Smooth muscle cell (in vitro differentiated cells): ENCODE measurements around the gene OGG1. TPM values are rescaled to one million over a fixed set of nuclear protein-coding genes. Genes with fewer than 3 reads are reported as not detected.

ENCODE experiments used
- DNase-seq: peaks from one replicate; lab custom pipeline; 2025; ENCODE audit not compliant: unreplicated experiment; lab: John Stamatoyannopoulos, UW
- H2AFZ ChIP-seq: fragments of 200-600 bp; sonication (generic); 2 replicates; pipeline ENCODE4 v1.6.0; 2016; ENCODE audit warnings: antibody characterized with exemption, low read depth, mild to moderate bottlenecking
- H3F3A ChIP-seq: fragments of 200-600 bp; sonication (generic); 2 replicates; pipeline ENCODE4 v1.6.0; 2017; ENCODE audit warnings: antibody characterized with exemption, low read depth
- H3K27ac ChIP-seq: fragments of 200-600 bp; sonication (generic); 2 replicates; pipeline ENCODE4 v1.5.1; 2016; ENCODE audit warnings: low read depth, mild to moderate bottlenecking
- H3K27me3 ChIP-seq: fragments of 200-600 bp; sonication (generic); 2 replicates; pipeline ENCODE4 v1.6.1; 2016; ENCODE audit warnings: low read depth, mild to moderate bottlenecking
- H3K36me3 ChIP-seq: fragments of 200-600 bp; sonication (generic); 2 replicates; pipeline ENCODE4 v1.5.1; 2016; ENCODE audit warnings: low read depth
- H3K4me1 ChIP-seq: fragments of 200-600 bp; sonication (generic); 2 replicates; pipeline ENCODE4 v1.5.1; 2016; ENCODE audit warnings: low read depth
- H3K4me2 ChIP-seq: fragments of 200-600 bp; sonication (generic); 2 replicates; pipeline ENCODE4 v1.6.0; 2016; ENCODE audit warnings: mild to moderate bottlenecking
- H3K4me3 ChIP-seq: fragments of 200-600 bp; sonication (generic); 2 replicates; pipeline ENCODE4 v1.5.1; 2016; ENCODE audit warnings: mild to moderate bottlenecking
- H3K79me2 ChIP-seq: fragments of 200-600 bp; sonication (generic); 2 replicates; pipeline ENCODE4 v1.6.0; 2016; ENCODE audit warnings: low read depth, mild to moderate bottlenecking
- H3K9ac ChIP-seq: fragments of 200-600 bp; sonication (generic); 2 replicates; pipeline ENCODE4 v1.6.0; 2016; ENCODE audit warnings: low read depth
- H3K9me3 ChIP-seq: fragments of 200-600 bp; sonication (generic); replicated peaks from 2 replicates; pipeline ENCODE4 v1.5.1; 2016; ENCODE audit warnings: low read depth
- H4K20me1 ChIP-seq: fragments of 200-600 bp; sonication (generic); 2 replicates; pipeline ENCODE4 v1.6.0; 2016; ENCODE audit warnings: low read depth
- WGBS: methylation state at CpG from one replicate; pipeline ENCODE4 v1.1.7; 2016; ENCODE audit warnings: low lambda C conversion rate; 5-methylcytosine and 5-hydroxymethylcytosine counted together
- polyA plus RNA-seq: library from polyadenylated mRNA; unstranded; fragments of >200 nt; fragmentation: Nextera tagmentation; extraction: Ambion mirVana; gene quantifications from 2 replicates; pipeline ENCODE4 v1.2.1, GENCODE V29; 2016
- total RNA-seq: library from RNA; depleted of rRNA; stranded (reverse); fragments of >200 nt; gene quantifications from 2 replicates; pipeline ENCODE4 v1.2.3, GENCODE V29; 2014
- TF ChIP-seq, protein P1 (sequence below): fragments of 200-600 bp; sonication (generic); IDR thresholded peaks from 2 replicates; pipeline ENCODE4 v1.5.1; 2017; ENCODE audit warnings: borderline replicate concordance, mild to moderate bottlenecking, antibody characterized with exemption; ENCODE audit not compliant: insufficient read depth, poor library complexity, severe bottlenecking

OGG1 gene
- total and polyA plus RNA-seq, 2 experiments from 2014 or later = 13.4 to 24.6 TPM

DNA sequence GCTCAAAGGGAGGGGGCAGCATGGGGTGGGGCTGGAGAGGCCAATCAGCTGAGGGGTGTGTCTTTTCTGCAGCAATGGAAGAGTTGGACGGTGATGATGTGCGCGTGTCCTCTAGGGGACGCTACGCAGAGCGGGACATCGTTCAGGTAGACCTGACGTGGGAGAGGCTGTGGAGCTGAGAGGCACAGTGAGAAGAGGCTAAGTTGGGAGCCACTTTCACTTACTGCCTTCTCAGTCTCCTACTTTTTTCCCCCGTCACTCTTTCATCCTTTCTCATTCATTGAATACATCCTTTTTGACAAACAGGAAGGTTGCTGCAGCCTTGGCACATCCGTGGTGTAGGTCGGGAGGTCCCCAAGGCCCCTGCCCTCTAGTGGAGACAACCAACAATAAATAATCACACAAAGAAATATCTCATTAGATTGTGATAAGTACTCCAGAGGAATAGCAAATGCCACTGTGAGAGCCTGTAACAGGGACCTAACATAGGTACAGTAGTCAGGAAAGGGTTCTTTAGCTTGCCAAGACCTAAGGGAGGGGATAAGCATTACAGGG, 22.6 kb upstream of the OGG1 start:
- H3K4me2 ChIP-seq = no peak overlapping the region

DNA sequence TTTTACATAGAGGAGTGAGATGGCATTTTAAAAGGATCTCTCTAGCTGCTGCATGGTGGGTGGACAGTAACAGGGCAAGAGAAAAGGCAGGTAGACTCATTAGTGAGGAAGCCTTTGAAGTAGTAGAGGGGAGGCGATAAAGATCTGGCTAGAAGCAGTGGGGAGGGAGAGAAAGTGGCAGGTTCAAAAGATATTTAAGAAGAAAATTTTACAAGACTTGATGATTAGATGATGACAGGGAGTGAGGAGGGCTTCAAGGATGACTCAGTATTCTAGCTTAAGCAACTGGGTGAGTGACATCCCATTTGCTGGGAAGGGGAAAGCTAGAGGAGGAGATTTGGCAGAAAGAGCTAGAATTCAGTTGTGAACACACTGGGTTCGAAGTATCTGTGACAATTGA, 22.0 kb upstream of the OGG1 start:
- Histone ChIP-seq H3K79me2 (peaks cover 12% of the 10 kb centered on the region), H3K9me3 (no peaks in the 10 kb centered on the region), H3K4me2 (no peak overlapping the region), H3K27me3 (no peaks in the 10 kb centered on the region), H3K27ac (no peak overlapping the region), H3K4me3 (no peak overlapping the region), H3F3A (no peaks in the 10 kb centered on the region), H4K20me1 (peaks cover 5% of the 10 kb centered on the region), H3K4me1 (peaks cover 11% of the 10 kb centered on the region), H3K36me3 (no peaks in the 10 kb centered on the region), H2AFZ (no peak overlapping the region), H3K9ac (no peak overlapping the region)
- no peak for DNase-seq
- 80% methylated on average over 2 of the region's 2 CpGs for WGBS
- TF ChIP-seq, protein P1, sequence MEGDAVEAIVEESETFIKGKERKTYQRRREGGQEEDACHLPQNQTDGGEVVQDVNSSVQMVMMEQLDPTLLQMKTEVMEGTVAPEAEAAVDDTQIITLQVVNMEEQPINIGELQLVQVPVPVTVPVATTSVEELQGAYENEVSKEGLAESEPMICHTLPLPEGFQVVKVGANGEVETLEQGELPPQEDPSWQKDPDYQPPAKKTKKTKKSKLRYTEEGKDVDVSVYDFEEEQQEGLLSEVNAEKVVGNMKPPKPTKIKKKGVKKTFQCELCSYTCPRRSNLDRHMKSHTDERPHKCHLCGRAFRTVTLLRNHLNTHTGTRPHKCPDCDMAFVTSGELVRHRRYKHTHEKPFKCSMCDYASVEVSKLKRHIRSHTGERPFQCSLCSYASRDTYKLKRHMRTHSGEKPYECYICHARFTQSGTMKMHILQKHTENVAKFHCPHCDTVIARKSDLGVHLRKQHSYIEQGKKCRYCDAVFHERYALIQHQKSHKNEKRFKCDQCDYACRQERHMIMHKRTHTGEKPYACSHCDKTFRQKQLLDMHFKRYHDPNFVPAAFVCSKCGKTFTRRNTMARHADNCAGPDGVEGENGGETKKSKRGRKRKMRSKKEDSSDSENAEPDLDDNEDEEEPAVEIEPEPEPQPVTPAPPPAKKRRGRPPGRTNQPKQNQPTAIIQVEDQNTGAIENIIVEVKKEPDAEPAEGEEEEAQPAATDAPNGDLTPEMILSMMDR = no peak

More for the DNA sequence above, 22.6 kb upstream of the OGG1 start:
- no peak overlapping the region for H2AFZ ChIP-seq
- H4K20me1 ChIP-seq = no peaks in the 10 kb centered on the region
- H3F3A ChIP-seq = no peaks in the 10 kb centered on the region
- no peak for DNase-seq
- H3K27ac ChIP-seq = no peak overlapping the region
- peaks cover 5% of the 10 kb centered on the region for H3K79me2 ChIP-seq
- no peaks in the 10 kb centered on the region for H3K36me3 ChIP-seq
- 8% methylated on average over 11 of the region's 11 CpGs for WGBS
- no peaks in the 10 kb centered on the region for H3K27me3 ChIP-seq
- peaks cover 7% of the 10 kb centered on the region for H3K4me1 ChIP-seq
- H3K9me3 ChIP-seq = no peaks in the 10 kb centered on the region
- no peak overlapping the region for H3K9ac ChIP-seq
- no peak overlapping the region for H3K4me3 ChIP-seq
- TF ChIP-seq, protein P1 = peak; percentile 26

- H3K9me3 ChIP-seq = no peaks in the 10 kb centered on the region
- H3K4me2 ChIP-seq = no peak overlapping the region
- no peaks in the 10 kb centered on the region for H3K27me3 ChIP-seq
- no peak overlapping the region for H3K4me3 ChIP-seq
- no peak for DNase-seq
- WGBS = 90% methylated on average over 8 of the region's 10 CpGs
- H3F3A ChIP-seq = no peaks in the 10 kb centered on the region
- TF ChIP-seq, protein P1 = no peak
- no peak overlapping the region for H2AFZ ChIP-seq
- no peak overlapping the region for H3K9ac ChIP-seq
- H4K20me1 ChIP-seq = peaks cover 21% of the 10 kb centered on the region
- H3K27ac ChIP-seq = no peak overlapping the region
- H3K79me2 ChIP-seq = peaks cover 27% of the 10 kb centered on the region
- peaks cover 15% of the 10 kb centered on the region for H3K4me1 ChIP-seq
- H3K36me3 ChIP-seq = no peaks in the 10 kb centered on the region
Observed at GRCh38 chr3:9729419-9729818, 20.3 kb upstream of the OGG1 start.

- Histone ChIP-seq H3K9ac (peak overlapping the region; percentile 30), H3K36me3 (peaks cover 3% of the 10 kb centered on the region), H2AFZ (peak overlapping the region; percentile 93), H3K4me1 (peaks cover 15% of the 10 kb centered on the region), H3K27ac (peak overlapping the region; percentile 99), H4K20me1 (peaks cover 21% of the 10 kb centered on the region), H3K9me3 (no peaks in the 10 kb centered on the region), H3K79me2 (peaks cover 39% of the 10 kb centered on the region), H3K27me3 (no peaks in the 10 kb centered on the region), H3F3A (no peaks in the 10 kb centered on the region), H3K4me2 (peak overlapping the region; percentile 86), H3K4me3 (peak overlapping the region; percentile 89)
- 2% methylated on average over 16 of the region's 17 CpGs for WGBS
- TF ChIP-seq, protein P1 = no peak
- no peak for DNase-seq
Observed at GRCh38 chr3:9730657-9731205, 19.0 kb upstream of the OGG1 start.
